K562 (cell line): ENCODE measurements around the gene SLC4A5. TPM values are rescaled to one million over a fixed set of nuclear protein-coding genes. Genes with fewer than 3 reads are reported as not detected.

Experiments
- E2F4 ChIP-seq: sonication (generic); formaldehyde crosslinking; IDR thresholded peaks from 2 replicates; pipeline ENCODE4 v1.8.0; 2022; ENCODE audit warnings: mild to moderate bottlenecking, low read depth, missing genetic modification reagents
- ESRRA ChIP-seq: fragments of 450-650 bp; IDR thresholded peaks from 2 replicates; pipeline ENCODE4 v1.6.1; 2014; ENCODE audit warnings: low read depth, mild to moderate bottlenecking, moderate library complexity, borderline replicate concordance
- MAZ ChIP-seq, 2 experiments: fragments of 450-650 bp in 1 of 2; sonication (generic) in 1 of 2; formaldehyde crosslinking; IDR thresholded peaks in 1 of 2; conservative IDR thresholded peaks in 1 of 2; 2 replicates each; pipeline versions ENCODE4 v1.4.0 to v1.5.0; 2020; ENCODE audit warnings: mild to moderate bottlenecking in 1 of 2, missing genetic modification reagents in 1 of 2
- MCM5 ChIP-seq: fragments of 450-650 bp; IDR thresholded peaks from 2 replicates; pipeline ENCODE4 v1.6.1; 2016; ENCODE audit warnings: low read depth
- MGA ChIP-seq: fragments of 450-650 bp; IDR thresholded peaks from 2 replicates; pipeline ENCODE4 v1.6.1; 2016; ENCODE audit warnings: mild to moderate bottlenecking, moderate library complexity
- NFXL1 ChIP-seq: fragments of 450-650 bp; formaldehyde crosslinking; IDR thresholded peaks from 2 replicates; pipeline ENCODE4 v1.4.0; 2021; ENCODE audit warnings: mild to moderate bottlenecking
- NR4A1 ChIP-seq, 2 experiments: fragments of 250-450 bp in 1 of 2; fragments of 450-650 bp in 1 of 2; sonication (Bioruptor Pico) in 1 of 2; IDR thresholded peaks; 2 replicates each; pipeline versions ENCODE4 v1.4.0 to v1.6.1; 2016 to 2020; ENCODE audit warnings: mild to moderate bottlenecking in 2 of 2, missing compliant biosample characterization in 1 of 2, missing genetic modification characterization in 1 of 2, moderate library complexity in 1 of 2
- polyA plus RNA-seq, 8 experiments: library from polyadenylated mRNA; depleted of rRNA in 4 of 8; stranded (reverse) in 5 of 8; unstranded in 3 of 8; fragments of >200 nt; fragmentation: Nextera tagmentation in 2 of 8; fragmentation: Illumina TruSeq in 1 of 8; extraction: Ambion mirVana in 2 of 8; extraction: Trizol in 1 of 8; gene quantifications; 2 replicates each; pipeline versions ENCODE4 v1.2.1 to v1.2.3, GENCODE V29; 2011 to 2014; ENCODE audit warnings: inconsistent platforms in 1 of 8, missing spikeins in 1 of 8
- total RNA-seq, 7 experiments: library from RNA; depleted of rRNA in 6 of 7; stranded (reverse); fragments of >200 nt in 6 of 7; fragmentation: Illumina TruSeq in 2 of 7; extraction: Trizol in 2 of 7; gene quantifications; 2 replicates each; pipeline versions ENCODE4 v1.2.1 to v1.2.3, GENCODE V29; 2011 to 2021; ENCODE audit warnings: low replicate concordance in 1 of 7
- TF ChIP-seq, protein P1 (sequence below): sonication (generic); formaldehyde crosslinking; IDR thresholded peaks from 2 replicates; pipeline ENCODE4 v1.8.1; 2022; ENCODE audit warnings: missing genetic modification reagents

SLC4A5 gene
- total and polyA plus RNA-seq, 9 of the 15 experiments (the other 6 are each of a cell fraction or from before 2014, with no cell fraction given), result 0.03 to 0.77 (median 0.14) TPM; not detected in 1

GRCh38 chr2:74186038-74186437 is 157.2 kb downstream of the SLC4A5 start (continued):
- TF ChIP-seq, protein P1, sequence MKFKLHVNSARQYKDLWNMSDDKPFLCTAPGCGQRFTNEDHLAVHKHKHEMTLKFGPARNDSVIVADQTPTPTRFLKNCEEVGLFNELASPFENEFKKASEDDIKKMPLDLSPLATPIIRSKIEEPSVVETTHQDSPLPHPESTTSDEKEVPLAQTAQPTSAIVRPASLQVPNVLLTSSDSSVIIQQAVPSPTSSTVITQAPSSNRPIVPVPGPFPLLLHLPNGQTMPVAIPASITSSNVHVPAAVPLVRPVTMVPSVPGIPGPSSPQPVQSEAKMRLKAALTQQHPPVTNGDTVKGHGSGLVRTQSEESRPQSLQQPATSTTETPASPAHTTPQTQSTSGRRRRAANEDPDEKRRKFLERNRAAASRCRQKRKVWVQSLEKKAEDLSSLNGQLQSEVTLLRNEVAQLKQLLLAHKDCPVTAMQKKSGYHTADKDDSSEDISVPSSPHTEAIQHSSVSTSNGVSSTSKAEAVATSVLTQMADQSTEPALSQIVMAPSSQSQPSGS, result no peak
- peak; percentile 95 for TF ChIP-seq ESRRA
- TF ChIP-seq MGA, result peak; percentile 36; the same call in 1 of the 2 replicates
- TF ChIP-seq NFXL1 (CRISPR knock-in tag), result no peak
- TF ChIP-seq E2F4, result no peak
- no peak for TF ChIP-seq MCM5
- no peak for TF ChIP-seq NR4A1 (CRISPR knock-in tag; IDR thresholded peaks at IDR 0.05)
- TF ChIP-seq NR4A1 (tag; IDR thresholded peaks at IDR 0.05), result 0 out of 2 replicates have a peak, but pooled peaks have one; percentile 29
- TF ChIP-seq MAZ (CRISPR knock-in tag; conservative IDR thresholded peaks at IDR 0.05 in 1 of 2, IDR thresholded peaks at IDR 0.05 in 1 of 2), result no peak
